GM23338 (cell line): ENCODE measurements around the gene TP73. TPM values are rescaled to one million over a fixed set of nuclear protein-coding genes. Genes with fewer than 3 reads are reported as not detected.
A peak's percentile ranks its signal among the peaks of the same experiment; 100 is the strongest.

Experiments used
- ATAC-seq: fragments of 200-7000 bp; cut with Tn5 transposase; 3 replicates; pipeline ENCODE4 v1.9.1; 2020
- DNase-seq: peaks from one replicate; pipeline ENCODE4 v3.0.0-alpha.2; 2015; ENCODE audit warnings: low spot score
- H2AFZ ChIP-seq: fragments of 200-600 bp; sonication (generic); 2 replicates; pipeline ENCODE4 v1.8.0; 2016; ENCODE audit warnings: antibody characterized with exemption, mild to moderate bottlenecking, moderate library complexity
- H3F3A ChIP-seq: fragments of 200-600 bp; sonication (generic); replicated peaks from 2 replicates; pipeline ENCODE4 v1.8.0; 2017; ENCODE audit warnings: antibody characterized with exemption, mixed run types, low read depth
- H3K27ac ChIP-seq: fragments of 200-600 bp; sonication (generic); 2 replicates; pipeline ENCODE4 v1.6.1; 2016; ENCODE audit warnings: low read depth
- H3K27me3 ChIP-seq: fragments of 200-600 bp; sonication (generic); 2 replicates; pipeline ENCODE4 v1.8.0; 2016; ENCODE audit warnings: mild to moderate bottlenecking, mixed run types, moderate library complexity; ENCODE audit not compliant: insufficient read depth
- H3K36me3 ChIP-seq: fragments of 200-600 bp; sonication (generic); 2 replicates; pipeline ENCODE4 v1.8.0; 2016; ENCODE audit warnings: mild to moderate bottlenecking; ENCODE audit not compliant: insufficient read depth
- H3K4me1 ChIP-seq: fragments of 200-600 bp; sonication (generic); 2 replicates; pipeline ENCODE4 v1.8.0; 2016; ENCODE audit warnings: mild to moderate bottlenecking, moderate library complexity; ENCODE audit not compliant: insufficient read depth
- H3K4me2 ChIP-seq: fragments of 200-600 bp; sonication (generic); 2 replicates; pipeline ENCODE4 v1.7.1; 2017; ENCODE audit warnings: mixed run types
- H3K4me3 ChIP-seq: fragments of 200-600 bp; sonication (generic); 2 replicates; pipeline ENCODE4 v1.6.1; 2016; ENCODE audit warnings: mixed run types
- H3K79me2 ChIP-seq: fragments of 200-600 bp; sonication (generic); replicated peaks from 2 replicates; pipeline ENCODE4 v1.8.0; 2017; ENCODE audit warnings: mild to moderate bottlenecking; ENCODE audit not compliant: insufficient read depth
- H3K9me2 ChIP-seq: fragments of 200-600 bp; sonication (generic); 2 replicates; pipeline ENCODE4 v1.8.0; 2017; ENCODE audit not compliant: insufficient read depth
- H4K20me1 ChIP-seq: fragments of 200-600 bp; sonication (generic); replicated peaks from 2 replicates; pipeline ENCODE4 v1.8.0; 2017; ENCODE audit warnings: mild to moderate bottlenecking; ENCODE audit not compliant: insufficient read depth
- H3K27ac Mint-ChIP-seq: 2 replicates; pipeline ENCODE4 v1.8.0; 2020; ENCODE audit warnings: inconsistent platforms, mild to moderate bottlenecking, moderate library complexity, mixed read lengths
- H3K27me3 Mint-ChIP-seq: 3 replicates; pipeline ENCODE4 v1.8.0; 2022; ENCODE audit warnings: low read depth, mild to moderate bottlenecking, moderate library complexity, mixed read lengths, inconsistent platforms; ENCODE audit not compliant: insufficient read depth, poor library complexity
- H3K36me3 Mint-ChIP-seq: 3 replicates; pipeline ENCODE4 v1.8.0; 2021; ENCODE audit warnings: low read depth, mild to moderate bottlenecking, inconsistent platforms, moderate library complexity, mixed read lengths
- H3K4me1 Mint-ChIP-seq: 3 replicates; pipeline ENCODE4 v1.8.0; 2020; ENCODE audit warnings: mild to moderate bottlenecking, inconsistent platforms, mixed read lengths
- H3K4me3 Mint-ChIP-seq: 3 replicates; pipeline ENCODE4 v1.8.0; 2021; ENCODE audit warnings: moderate library complexity, mild to moderate bottlenecking, inconsistent platforms, mixed read lengths
- H3K9me3 Mint-ChIP-seq: 3 replicates; pipeline ENCODE4 v1.8.0; 2020; ENCODE audit warnings: moderate library complexity, mild to moderate bottlenecking, inconsistent platforms, mixed read lengths
- CREB1 ChIP-seq: fragments of 250-450 bp; sonication (Bioruptor Pico); IDR thresholded peaks from 2 replicates; pipeline ENCODE4 v1.5.0; 2020; ENCODE audit warnings: low read depth, mild to moderate bottlenecking, moderate library complexity
- CTCF ChIP-seq, 2 experiments: fragments of 200-600 bp in 1 of 2; sonication (generic) in 1 of 2; conservative IDR thresholded peaks; 2 replicates each; pipeline versions ENCODE4 v1.5.1 to v1.6.1; 2016 to 2017; ENCODE audit warnings: antibody characterized with exemption in 2 of 2, low read depth in 2 of 2, mild to moderate bottlenecking in 2 of 2, moderate library complexity in 1 of 2
- ETS1 ChIP-seq: IDR thresholded peaks from 2 replicates; pipeline ENCODE4 v1.6.1; 2016; ENCODE audit warnings: antibody characterized with exemption
- EZH2 ChIP-seq: fragments of 200-600 bp; sonication (generic); IDR thresholded peaks from one replicate; pipeline ENCODE4 v1.8.0; 2017; ENCODE audit warnings: antibody characterized with exemption, mild to moderate bottlenecking, low read depth; ENCODE audit not compliant: unreplicated experiment
- EZH2phosphoT487 ChIP-seq: fragments of 200-600 bp; sonication (generic); IDR thresholded peaks from one replicate; pipeline ENCODE4 v1.8.1; 2018; ENCODE audit warnings: antibody characterized with exemption; ENCODE audit not compliant: unreplicated experiment
- JUNB ChIP-seq: IDR thresholded peaks from one replicate; pipeline ENCODE4 v1.6.1; 2016; ENCODE audit warnings: antibody characterized with exemption; ENCODE audit not compliant: unreplicated experiment
- NANOG ChIP-seq: IDR thresholded peaks from 2 replicates; pipeline ENCODE4 v1.6.1; 2016; ENCODE audit warnings: antibody characterized with exemption, borderline replicate concordance
- POLR2AphosphoS5 ChIP-seq: IDR thresholded peaks from 2 replicates; pipeline ENCODE4 v1.6.1; 2016; ENCODE audit warnings: antibody characterized with exemption, low read depth
- REST ChIP-seq: IDR thresholded peaks from one replicate; pipeline ENCODE4 v1.6.1; 2018; ENCODE audit warnings: antibody characterized with exemption; ENCODE audit not compliant: unreplicated experiment
- STAT1 ChIP-seq: IDR thresholded peaks from one replicate; pipeline ENCODE4 v1.6.1; 2016; ENCODE audit warnings: antibody characterized with exemption; ENCODE audit not compliant: unreplicated experiment
- ZNF114 ChIP-seq: fragments of 250-450 bp; sonication (Bioruptor Pico); IDR thresholded peaks from 2 replicates; pipeline ENCODE4 v1.5.0; 2020; ENCODE audit warnings: mild to moderate bottlenecking, moderate library complexity
- ZNF331 ChIP-seq: fragments of 250-450 bp; sonication (Bioruptor Pico); IDR thresholded peaks from 2 replicates; pipeline ENCODE4 v1.5.0; 2020; ENCODE audit warnings: low read depth, mild to moderate bottlenecking, moderate library complexity
- ZNF462 ChIP-seq: fragments of 250-450 bp; sonication (Bioruptor Pico); IDR thresholded peaks from 2 replicates; pipeline ENCODE4 v1.5.0; 2020; ENCODE audit warnings: mild to moderate bottlenecking, moderate library complexity
- polyA plus RNA-seq: library from polyadenylated mRNA; unstranded; fragments of >200 nt; fragmentation: Nextera tagmentation; extraction: Ambion mirVana; gene quantifications from 2 replicates; pipeline ENCODE4 v1.2.1, GENCODE V29; 2016
- total RNA-seq: library from RNA; depleted of rRNA; stranded (reverse); fragments of >200 nt; shearing (Covaris generic); gene quantifications from 2 replicates; pipeline ENCODE4 v1.2.3, GENCODE V29; 2014

The TP73 gene
- total and polyA plus RNA-seq, 2 experiments from 2014 or later, result 1.4 to 3.4 TPM

- H3K27me3 Mint-ChIP-seq, result peaks cover 26% of the 10 kb centered on the region
- no peaks in the 10 kb centered on the region for H4K20me1 ChIP-seq
These were observed 46.5 kb downstream of the TP73 start for GRCh38 chr1:3698660-3699408.

More at GRCh38 chr1:3698660-3699408, 46.5 kb downstream of the TP73 start:
- H3K36me3 ChIP-seq, result no peaks in the 10 kb centered on the region
- no peaks in the 10 kb centered on the region for H3F3A ChIP-seq
- no peak for TF ChIP-seq JUNB
- TF ChIP-seq CREB1 (CRISPR knock-in tag), result no peak
- TF ChIP-seq ETS1, result no peak
- no peak for TF ChIP-seq STAT1
- TF ChIP-seq REST, result no peak
- no peak for TF ChIP-seq POLR2AphosphoS5
- TF ChIP-seq ZNF114 (CRISPR knock-in tag), result no peak
- TF ChIP-seq CTCF (conservative IDR thresholded peaks at IDR 0.05; ENCODE audit: low read depth in 2 of 2), result no peak
- TF ChIP-seq EZH2, result no peak
- no peak for TF ChIP-seq EZH2phosphoT487
- TF ChIP-seq ZNF462, result no peak
- TF ChIP-seq NANOG, result no peak
- TF ChIP-seq ZNF331, result no peak
- H3K36me3 Mint-ChIP-seq, result no peaks in the 10 kb centered on the region
- no peaks in the 10 kb centered on the region for H3K79me2 ChIP-seq
- H3K27ac Mint-ChIP-seq, result peak overlapping the region; percentile 44; the same call in 1 of the 2 replicates
- no peaks in the 10 kb centered on the region for H3K27me3 ChIP-seq
- H3K27ac ChIP-seq, result no peak overlapping the region
- no peak overlapping the region for H3K4me2 ChIP-seq
- no peak overlapping the region for H3K4me3 ChIP-seq
- H2AFZ ChIP-seq, result no peak overlapping the region
- no peak overlapping the region for H3K4me3 Mint-ChIP-seq
- H3K9me2 ChIP-seq, result no peaks in the 10 kb centered on the region
- H3K9me3 Mint-ChIP-seq, result no peaks in the 10 kb centered on the region
- peaks cover 7% of the 10 kb centered on the region; the same call in 2 of the 3 replicates for H3K4me1 Mint-ChIP-seq
- ATAC-seq, result no peak
- DNase-seq, result no peak
- H3K4me1 ChIP-seq, result no peaks in the 10 kb centered on the region
